DMS53 treated with DMSO at 0.1 percent for 48 hours (cell line): ENCODE data around the gene KRT37.

Experiments used
- DNase-seq: peaks from one replicate; lab custom pipeline; 2025; ENCODE audit not compliant: unreplicated experiment; lab: John Stamatoyannopoulos, UW

KRT37 gene

GRCh38 chr17:41377546-41377945 is 46.8 kb downstream of the KRT37 start:
- DNase-seq: no peak
